GM19395 (cell line): ENCODE results near the gene CAPN5.
"Not testable (repeated sequence)": the region's sequence is repeated elsewhere in the genome, so short reads cannot be mapped to it uniquely, and the experiment has no call there.

ENCODE experiments used
- ATAC-seq: cut with Tn5 transposase; IDR thresholded peaks from one replicate; pipeline ENCODE4 v1.9.1; 2021; ENCODE audit warnings: mild to moderate bottlenecking, moderate library complexity; ENCODE audit not compliant: unreplicated experiment

The CAPN5 gene

DNA sequence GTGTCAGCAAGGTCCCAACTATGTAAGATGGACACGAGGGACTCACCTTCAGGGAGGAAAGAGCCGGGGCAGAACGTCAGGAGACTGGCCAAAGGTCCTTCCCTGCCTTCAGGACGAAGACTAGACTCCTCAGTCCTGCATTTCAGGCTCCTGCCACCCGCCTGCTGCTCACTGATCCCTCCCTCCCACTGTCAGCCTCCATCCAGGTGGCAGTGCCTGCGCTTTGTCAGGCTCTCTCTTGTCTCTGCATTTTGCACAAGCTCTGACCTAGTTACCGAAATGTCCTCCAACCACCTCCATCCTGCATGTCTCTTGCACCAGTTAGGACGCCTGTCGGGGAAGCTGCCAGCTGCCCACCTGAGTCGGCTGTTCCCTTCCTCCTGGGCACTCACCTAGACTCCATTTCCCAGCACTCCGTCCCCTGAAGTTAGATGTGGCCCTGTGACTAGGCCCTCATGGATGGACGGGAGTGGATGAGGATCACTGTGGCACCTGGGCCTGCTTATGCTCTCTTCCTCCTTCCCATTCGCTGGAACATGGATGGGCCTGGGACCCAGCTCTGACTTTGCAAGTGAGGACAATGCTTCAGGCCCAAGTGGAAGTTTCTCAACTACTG, 24.6 kb upstream of the CAPN5 start:
- no peak for ATAC-seq

DNA sequence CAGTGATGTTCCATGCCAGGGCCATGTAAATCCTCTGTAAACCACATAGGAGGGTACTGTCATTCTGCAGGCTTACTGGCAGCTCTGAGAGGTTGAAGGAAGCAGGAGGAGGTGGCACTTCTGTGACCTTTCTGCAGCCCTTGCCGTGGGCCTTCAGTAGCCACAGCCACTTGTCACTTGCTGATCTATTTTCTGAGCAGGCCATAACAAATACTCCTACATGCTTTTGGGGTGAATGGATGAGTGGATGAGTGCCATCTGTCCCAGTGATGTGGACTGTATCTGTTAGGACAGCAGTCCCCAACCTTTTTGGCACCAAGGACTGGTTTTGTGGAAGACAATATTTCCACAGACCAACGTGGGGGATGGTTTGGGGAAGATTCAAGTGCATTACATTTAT, 22.4 kb upstream of the CAPN5 start:
- no peak for ATAC-seq

GRCh38 chr11:77044886-77045285, 21.9 kb upstream of the CAPN5 start:
- ATAC-seq = no peak

GRCh38 chr11:77046060-77046501, 20.7 kb upstream of the CAPN5 start:
- no peak for ATAC-seq

GRCh38 chr11:77047007-77047927, 19.5 kb upstream of the CAPN5 start:
- peak; percentile 81 for ATAC-seq

- not testable (repeated sequence) for ATAC-seq
Observed at GRCh38 chr11:77047928-77048446, 18.8 kb upstream of the CAPN5 start.

DNA sequence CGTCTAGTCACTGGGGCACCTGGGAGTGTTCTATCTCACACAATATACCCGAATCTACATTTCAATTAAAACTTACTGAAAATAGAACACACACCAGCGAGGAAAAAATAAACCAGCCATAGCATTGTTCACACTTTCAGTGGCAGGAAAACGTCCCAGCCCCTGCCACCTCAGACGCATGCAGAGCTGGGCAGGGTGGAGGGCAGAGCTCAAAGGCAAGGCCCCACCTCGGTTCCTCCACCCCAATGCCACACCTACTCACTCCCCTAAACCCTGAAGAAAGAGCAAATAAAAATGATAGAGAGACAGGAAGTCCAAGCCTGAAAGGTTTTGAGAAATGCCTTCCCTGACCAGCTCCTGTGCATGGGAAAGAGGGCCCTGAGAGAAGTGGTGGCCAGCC, 17.7 kb upstream of the CAPN5 start:
- no peak for ATAC-seq

DNA sequence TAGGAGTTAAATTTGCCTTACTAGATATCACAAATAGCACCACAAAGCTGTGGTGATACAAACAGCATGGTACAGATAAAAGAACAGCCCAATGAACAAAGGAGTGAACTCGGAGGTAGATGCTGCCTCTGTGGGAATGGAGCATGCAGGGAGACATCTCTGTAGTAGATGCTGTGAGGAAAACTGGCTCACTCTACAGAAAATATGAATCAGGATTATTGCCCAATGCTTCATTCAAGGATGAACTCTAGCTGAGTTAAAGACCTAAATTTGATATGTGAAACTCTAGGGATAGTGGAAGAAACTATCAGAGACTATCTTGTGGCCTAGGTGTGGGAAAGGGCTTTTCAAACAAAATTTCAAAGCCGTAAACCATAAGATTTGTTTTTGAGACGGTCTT, 15.3 kb upstream of the CAPN5 start:
- ATAC-seq = no peak

- ATAC-seq = no peak
Observed at GRCh38 chr11:77052518-77052917, 14.3 kb upstream of the CAPN5 start.

DNA sequence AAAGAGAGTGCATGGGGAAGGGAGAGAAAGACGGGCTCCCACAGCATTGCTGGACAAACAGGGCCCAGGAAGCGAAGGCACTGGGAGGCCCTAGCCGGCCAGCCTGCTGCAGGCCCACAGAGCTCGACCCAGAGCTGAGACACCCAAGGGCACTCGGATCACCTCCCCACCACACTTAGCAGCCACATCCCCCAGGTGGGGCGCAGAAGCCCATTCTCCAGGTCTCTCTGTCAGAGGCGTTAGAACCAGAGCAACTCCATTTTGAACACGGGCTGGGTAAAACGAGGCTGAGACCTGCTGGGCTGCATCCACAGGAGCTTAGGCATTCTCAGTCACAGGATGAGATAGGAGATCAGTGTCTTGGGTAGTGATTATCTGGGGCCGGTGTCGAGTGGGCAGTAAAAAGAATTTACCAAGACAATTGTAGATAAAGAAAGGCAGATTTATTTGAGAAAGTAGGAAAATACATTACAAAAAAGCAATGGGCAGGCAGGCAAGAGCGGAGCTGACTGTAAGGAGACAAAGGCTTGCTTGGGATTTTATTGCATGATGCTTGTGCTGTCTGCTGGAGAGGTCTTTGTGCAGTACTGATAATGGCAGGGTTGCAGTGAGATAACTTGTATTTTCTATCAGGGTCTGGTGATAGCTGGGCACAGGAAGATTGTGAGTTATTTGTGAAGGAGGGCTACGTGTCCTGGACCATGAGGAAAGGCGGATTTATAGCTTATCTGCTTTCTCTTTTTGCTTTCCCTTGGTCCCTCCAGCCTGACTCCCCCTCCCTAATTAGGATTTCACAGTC, 13.4 kb upstream of the CAPN5 start:
- ATAC-seq = no peak

GRCh38 chr11:77054084-77054483, 12.7 kb upstream of the CAPN5 start:
- no peak for ATAC-seq

- ATAC-seq = no peak
Observed at GRCh38 chr11:77055101-77055561, 11.6 kb upstream of the CAPN5 start.

DNA sequence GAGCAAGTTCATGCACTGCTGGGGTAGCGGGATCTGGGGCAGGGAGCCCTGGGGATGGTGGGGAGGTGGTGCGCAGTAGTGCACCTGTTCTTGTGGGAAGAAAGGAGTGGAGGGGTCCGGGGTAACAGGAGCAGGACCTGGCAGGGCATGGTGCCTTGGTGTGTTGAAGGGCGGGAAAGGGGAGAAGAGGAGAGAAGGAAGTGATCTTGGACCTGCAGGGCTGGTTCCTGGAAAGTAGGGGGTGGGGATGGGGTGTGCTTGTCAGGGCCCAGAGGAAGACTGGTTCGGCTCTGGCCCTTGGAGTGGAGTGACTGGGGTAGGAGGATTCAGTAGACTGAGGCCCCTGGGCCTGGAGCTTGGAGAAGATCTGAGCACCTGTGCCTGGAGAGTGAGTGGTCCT, 10.9 kb upstream of the CAPN5 start:
- no peak for ATAC-seq

DNA sequence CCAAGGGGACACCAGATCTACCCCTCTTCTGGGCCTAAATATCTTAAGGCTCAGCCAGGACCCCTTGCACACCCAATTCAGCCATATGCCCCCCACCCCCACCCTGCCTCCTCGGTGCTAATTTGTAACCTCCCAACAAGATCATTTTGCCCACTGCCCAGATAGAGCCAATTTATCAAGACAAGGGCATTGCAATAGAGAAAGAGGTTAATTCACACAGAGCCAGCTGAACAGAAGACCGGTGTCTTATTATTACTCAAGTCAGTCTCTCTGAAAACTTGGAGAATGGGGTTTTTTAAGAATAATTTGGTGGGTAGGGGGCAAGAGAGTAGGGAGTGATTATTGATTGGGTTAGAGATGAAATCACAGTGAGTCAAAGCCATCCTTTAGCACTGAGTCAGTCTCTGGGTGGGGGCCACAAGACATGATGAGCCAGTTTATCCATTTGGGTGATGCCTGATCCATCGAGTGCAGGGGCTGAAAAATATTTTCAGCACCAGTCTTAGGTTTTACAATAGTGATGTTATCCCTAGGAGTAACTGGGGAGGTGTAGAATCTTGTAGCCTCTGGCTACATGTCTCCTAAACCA, 9.9 kb upstream of the CAPN5 start:
- ATAC-seq = no peak

GRCh38 chr11:77057938-77058474, 8.8 kb upstream of the CAPN5 start:
- ATAC-seq = no peak

- no peak for ATAC-seq
Observed at GRCh38 chr11:77058900-77059299, 7.9 kb upstream of the CAPN5 start.

DNA sequence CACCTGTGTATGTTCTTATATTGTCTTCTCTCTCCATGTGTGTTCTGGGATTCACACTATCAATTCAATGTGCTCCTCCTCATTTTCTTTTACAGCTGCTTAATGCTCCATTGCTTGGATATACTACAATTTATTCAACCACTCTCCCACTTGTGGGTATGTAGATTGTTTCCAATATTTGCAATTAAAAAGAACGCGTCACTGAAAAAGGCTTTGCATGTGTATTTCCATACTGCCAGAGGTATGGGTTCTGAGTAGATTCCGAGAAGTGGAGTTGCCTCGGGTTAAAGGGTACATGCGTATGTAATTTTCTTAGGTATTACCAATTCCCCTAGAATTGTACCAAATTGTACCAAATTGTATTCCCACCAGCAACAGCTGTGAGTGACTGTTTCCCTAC, 7.0 kb upstream of the CAPN5 start:
- no peak for ATAC-seq

DNA sequence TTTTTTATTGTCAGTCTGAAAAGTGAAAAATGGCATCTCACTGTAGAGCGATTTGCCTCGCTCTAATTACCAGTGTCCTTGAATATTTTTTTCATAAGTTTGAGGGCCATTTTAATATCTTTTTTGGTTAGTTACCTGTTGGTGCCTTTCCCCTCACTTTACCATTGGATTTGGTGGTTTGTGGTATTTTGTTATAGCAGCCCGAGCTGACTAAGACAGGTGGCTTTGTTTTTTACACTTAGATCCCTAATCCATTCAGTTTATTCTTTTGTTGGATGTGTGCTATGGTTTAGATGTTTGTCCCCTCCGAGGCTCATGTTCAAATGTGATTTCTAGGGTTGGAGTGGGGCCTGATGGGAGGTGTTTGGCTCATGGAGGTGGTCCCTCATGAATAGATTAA, 6.5 kb upstream of the CAPN5 start:
- no peak for ATAC-seq

DNA sequence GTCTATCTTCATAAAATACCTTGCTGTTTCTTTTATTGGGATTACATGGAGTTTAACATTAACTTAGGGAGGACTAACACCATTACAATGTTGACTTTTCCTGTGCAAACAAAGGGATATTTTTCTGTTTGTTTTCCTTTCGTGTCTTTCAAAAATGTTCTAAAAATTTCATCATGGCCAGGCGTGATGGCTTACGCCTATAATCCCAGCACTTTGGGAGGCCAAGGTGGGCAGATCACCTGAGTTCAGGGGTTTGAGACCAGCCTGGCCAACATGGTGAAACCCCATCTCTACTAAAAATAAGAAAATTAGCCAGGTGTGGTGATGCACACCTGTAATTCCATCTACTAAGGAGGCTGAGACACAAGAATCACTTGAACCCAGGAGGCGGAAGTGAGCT, 5.5 kb upstream of the CAPN5 start:
- ATAC-seq = not testable (repeated sequence)

DNA sequence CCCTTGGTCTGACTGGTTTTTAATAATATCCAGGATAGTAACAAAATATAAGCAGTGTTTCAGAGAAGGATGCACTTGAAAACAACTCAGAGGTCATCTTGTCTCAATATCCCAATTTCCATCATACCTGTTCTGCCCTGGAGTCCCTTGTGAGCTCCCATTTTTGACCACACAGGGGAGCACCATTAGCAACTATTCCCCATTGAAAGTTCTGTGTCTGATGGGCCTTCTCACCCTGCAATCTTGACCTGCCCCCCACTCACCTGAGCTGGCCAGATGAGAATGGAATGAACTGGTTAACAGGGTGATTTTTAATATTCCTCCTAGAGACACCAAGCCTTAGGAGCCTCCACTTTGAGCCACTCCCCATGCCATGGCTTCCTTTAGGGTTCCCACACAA, 3.8 kb upstream of the CAPN5 start:
- ATAC-seq = no peak

- no peak for ATAC-seq
Observed at GRCh38 chr11:77063407-77063806, 3.4 kb upstream of the CAPN5 start.
